H1 (cell line): ENCODE results near the gene EVI5. TPM values are rescaled to one million over a fixed set of nuclear protein-coding genes. Genes with fewer than 3 reads are reported as not detected.

Experiments
- CTCF ChIA-PET: fragments of 300-600 bp; sonication (Branson Sonifier 250); formaldehyde crosslinking; loops from one replicate; lab custom pipeline; 2021; ENCODE audit not compliant: partially characterized antibody; lab: Charles Lee
- POLR2A ChIA-PET: fragments of 300-600 bp; sonication (Branson Sonifier 250); formaldehyde crosslinking; loops from one replicate; lab custom pipeline; 2021; ENCODE audit warnings: inconsistent platforms; ENCODE audit not compliant: partially characterized antibody; lab: Charles Lee
- DNase-seq, 2 experiments: peaks; one replicate each; pipeline versions ENCODE4 v3.0.0 to v3.0.0-alpha.2; 2010 to 2022; ENCODE audit warnings: low spot score in 2 of 2, low read depth in 1 of 2, mixed read lengths in 1 of 2
- FAIRE-seq: peaks from 2 replicates; lab custom pipeline; 2011; peaks lifted over from hg19 to GRCh38; lab: Jason Lieb, UNC
- H2AFZ ChIP-seq: 2 replicates; pipeline ENCODE4 v1.8.1; 2012; ENCODE audit warnings: low read length, inconsistent platforms
- H2AK5ac ChIP-seq: 2 replicates; pipeline ENCODE4 v1.6.1; 2013; ENCODE audit warnings: low read depth, low read length
- H2BK120ac ChIP-seq: replicated peaks from 2 replicates; pipeline ENCODE3; 2013; ENCODE audit warnings: low read depth, low read length, inconsistent platforms
- H2BK12ac ChIP-seq: 2 replicates; pipeline ENCODE4 v1.6.1; 2013; ENCODE audit warnings: low read depth, low read length
- H2BK15ac ChIP-seq: 2 replicates; pipeline ENCODE4 v1.6.1; 2013; ENCODE audit warnings: low read length
- H2BK20ac ChIP-seq: 2 replicates; pipeline ENCODE4 v1.6.1; 2013; ENCODE audit warnings: low read length
- H2BK5ac ChIP-seq: 2 replicates; pipeline ENCODE4 v1.6.1; 2013; ENCODE audit warnings: low read depth, low read length
- H3K14ac ChIP-seq: 2 replicates; pipeline ENCODE4 v1.6.1; 2013; ENCODE audit warnings: inconsistent platforms; ENCODE audit not compliant: insufficient read length
- H3K18ac ChIP-seq: 2 replicates; pipeline ENCODE4 v1.6.1; 2013; ENCODE audit warnings: low read length; ENCODE audit errors: extremely low read depth
- H3K23ac ChIP-seq: 2 replicates; pipeline ENCODE4 v1.6.1; 2013; ENCODE audit warnings: inconsistent platforms; ENCODE audit not compliant: insufficient read length
- H3K23me2 ChIP-seq: 2 replicates; pipeline ENCODE4 v1.6.1; 2013; ENCODE audit warnings: low read depth, low read length
- H3K27ac ChIP-seq: 2 replicates; pipeline ENCODE4 v1.6.1; 2011; ENCODE audit warnings: low read depth, low read length, inconsistent platforms
- H3K27me3 ChIP-seq, 4 experiments: replicated peaks in 1 of 4; 1 replicate in 1 of 4; 2 replicates in 3 of 4; pipeline versions ENCODE4 v1.6.1 to v1.8.1; 2011 to 2013; ENCODE audit warnings: low read length in 3 of 4, mild to moderate bottlenecking in 3 of 4, inconsistent platforms in 2 of 4, mixed read lengths in 2 of 4, moderate library complexity in 1 of 4; ENCODE audit not compliant: control insufficient read depth in 3 of 4, insufficient read depth in 3 of 4; ENCODE audit errors: extremely low read depth in 1 of 4
- H3K36me3 ChIP-seq, 4 experiments: 2 replicates each; pipeline versions ENCODE4 v1.6.1 to v1.8.1; 2011 to 2013; ENCODE audit warnings: mild to moderate bottlenecking in 4 of 4, low read length in 3 of 4, moderate library complexity in 2 of 4, control low read depth in 1 of 4, inconsistent platforms in 1 of 4; ENCODE audit not compliant: insufficient read depth in 4 of 4, control insufficient read depth in 2 of 4
- H3K4ac ChIP-seq: replicated peaks from 2 replicates; pipeline ENCODE3; 2013; ENCODE audit warnings: low read length, low read depth, mixed read lengths, inconsistent platforms; ENCODE audit not compliant: insufficient read length
- H3K4me1 ChIP-seq, 4 experiments: replicated peaks in 1 of 4; 1 replicate in 1 of 4; 2 replicates in 3 of 4; pipeline versions ENCODE4 v1.6.1 to v1.8.1; 2011 to 2013; ENCODE audit warnings: low read length in 3 of 4, inconsistent platforms in 2 of 4, mixed read lengths in 1 of 4; ENCODE audit not compliant: insufficient read depth in 4 of 4, control insufficient read depth in 3 of 4
- H3K4me2 ChIP-seq, 2 experiments: 2 replicates each; pipeline versions ENCODE4 v1.6.1 to v1.8.1; 2011 to 2013; ENCODE audit warnings: low read depth in 2 of 2, low read length in 2 of 2, control low read depth in 1 of 2, inconsistent platforms in 1 of 2, mild to moderate bottlenecking in 1 of 2; ENCODE audit not compliant: insufficient read depth in 1 of 2
- H3K4me3 ChIP-seq, 4 experiments: fragments of 200-600, 300-600 bp in 1 of 4; sonication (generic), shearing (Covaris generic), sonication (Bioruptor Twin) in 1 of 4; 2 replicates each; pipeline versions ENCODE4 v1.5.1 to v1.8.1; 2011 to 2016; ENCODE audit warnings: low read length in 4 of 4, low read depth in 3 of 4, control low read depth in 2 of 4, inconsistent platforms in 2 of 4, mild to moderate bottlenecking in 2 of 4, mixed read lengths in 1 of 4, moderate library complexity in 1 of 4; ENCODE audit not compliant: insufficient read depth in 2 of 4; ENCODE audit errors: extremely low read depth in 1 of 4
- H3K56ac ChIP-seq: replicated peaks from 2 replicates; pipeline ENCODE3; 2013; ENCODE audit warnings: low read depth, mild to moderate bottlenecking, mixed read lengths, low read length, inconsistent platforms; ENCODE audit not compliant: insufficient read length
- H3K79me1 ChIP-seq: 2 replicates; pipeline ENCODE4 v1.6.1; 2013; ENCODE audit warnings: low read depth, low read length, control low read depth
- H3K79me2 ChIP-seq, 2 experiments: 2 replicates each; pipeline versions ENCODE4 v1.6.1 to v1.8.1; 2012 to 2013; ENCODE audit warnings: low read length in 2 of 2, mild to moderate bottlenecking in 2 of 2, inconsistent platforms in 1 of 2; ENCODE audit not compliant: insufficient read depth in 2 of 2, control insufficient read depth in 1 of 2
- H3K9ac ChIP-seq, 4 experiments: replicated peaks in 1 of 4; 1 replicate in 1 of 4; 2 replicates in 3 of 4; pipeline versions ENCODE4 v1.6.1 to v1.8.1; 2011 to 2013; ENCODE audit warnings: low read depth in 3 of 4, low read length in 3 of 4, control low read depth in 2 of 4, mild to moderate bottlenecking in 2 of 4, moderate library complexity in 2 of 4, inconsistent platforms in 1 of 4; ENCODE audit errors: extremely low read depth in 1 of 4
- H3K9me3 ChIP-seq, 2 experiments: 2 replicates each; pipeline versions ENCODE4 v1.6.1 to v1.8.1; 2012 to 2013; ENCODE audit warnings: mild to moderate bottlenecking in 2 of 2, moderate library complexity in 2 of 2, control low read depth in 1 of 2, inconsistent platforms in 1 of 2, low read depth in 1 of 2, low read length in 1 of 2, mixed read lengths in 1 of 2; ENCODE audit not compliant: insufficient read depth in 2 of 2
- H4K20me1 ChIP-seq, 2 experiments: replicated peaks in 1 of 2; 2 replicates each; pipeline versions ENCODE3 to v1.8.1; 2011 to 2013; ENCODE audit warnings: inconsistent platforms in 2 of 2, low read length in 2 of 2, mild to moderate bottlenecking in 1 of 2; ENCODE audit not compliant: insufficient read depth in 2 of 2, control insufficient read depth in 1 of 2
- H4K5ac ChIP-seq: 2 replicates; pipeline ENCODE4 v1.6.1; 2013; ENCODE audit warnings: low read length, low read depth, mixed read lengths, inconsistent platforms; ENCODE audit not compliant: insufficient read length
- H4K8ac ChIP-seq: 2 replicates; pipeline ENCODE4 v1.8.0; 2013; ENCODE audit warnings: mild to moderate bottlenecking, moderate library complexity, low read length, inconsistent platforms; ENCODE audit not compliant: insufficient read depth; ENCODE audit errors: extremely low read depth
- H4K91ac ChIP-seq: replicated peaks from 2 replicates; pipeline ENCODE3; 2013; ENCODE audit warnings: low read length, mixed read lengths, inconsistent platforms; ENCODE audit not compliant: insufficient read length
- POLR2AphosphoS5 ChIP-seq: IDR thresholded peaks from 2 replicates; pipeline ENCODE4 v1.6.1; 2011; ENCODE audit warnings: low read depth, low read length
- SUZ12 ChIP-seq: fragments of 200-600 bp; sonication (generic); IDR thresholded peaks from 2 replicates; pipeline ENCODE4 v1.6.1; 2012; ENCODE audit warnings: mild to moderate bottlenecking, inconsistent platforms, low read length, moderate library complexity, mixed read lengths
- TCF12 ChIP-seq: IDR thresholded peaks from 2 replicates; pipeline ENCODE4 v1.6.1; 2011; ENCODE audit warnings: low read depth, mild to moderate bottlenecking, low read length
- WGBS, 2 experiments: shearing (Covaris generic) in 1 of 2; methylation state at CpG; one replicate each; pipeline versions ENCODE4 v1.1.6 to v1.1.7; 2013 to 2015; ENCODE audit warnings: low lambda C conversion rate in 2 of 2, mixed read lengths in 2 of 2, inconsistent platforms in 1 of 2, low coverage in 1 of 2, missing lambda C conversion rate in 1 of 2; ENCODE audit not compliant: insufficient replicate concordance in 2 of 2, insufficient coverage in 1 of 2, insufficient read length in 1 of 2; ENCODE audit errors: extremely low coverage in 1 of 2, missing lambda C conversion rate in 1 of 2; 5-methylcytosine and 5-hydroxymethylcytosine counted together
- polyA plus RNA-seq, 7 experiments: library from polyadenylated mRNA; depleted of rRNA in 3 of 7; stranded (reverse) in 5 of 7; unstranded in 2 of 7; fragments of >200 nt in 5 of 7; fragments of 200-250 nt in 2 of 7; gene quantifications; 1 replicate in 5 of 7; 2 replicates in 1 of 7; 4 replicates in 1 of 7; pipeline versions ENCODE4 v1.2.1 to v1.2.3, GENCODE V29; 2011 to 2013; ENCODE audit warnings: missing spikeins in 2 of 7, mixed read lengths in 2 of 7
- total RNA-seq: library from RNA; stranded (reverse); fragmentation: NEBNext Ultra II Directional; extraction: Animal tissue kit (Norgen Biotek cat#: 25700); gene quantifications from 2 replicates; pipeline ENCODE4 v1.2.1, GENCODE V29; 2021
- TF ChIP-seq, protein P1 (sequence below): IDR thresholded peaks from 2 replicates; pipeline ENCODE4 v1.6.1; 2012; ENCODE audit warnings: inconsistent platforms
- TF ChIP-seq, protein P2 (sequence below): IDR thresholded peaks from 2 replicates; pipeline ENCODE4 v1.6.1; 2012; ENCODE audit warnings: inconsistent platforms

EVI5 gene
- total and polyA plus RNA-seq, 2 of the 8 experiments (the other 6 are each of a cell fraction or from before 2014, with no cell fraction given) = 1.7 to 13.7 TPM

DNA sequence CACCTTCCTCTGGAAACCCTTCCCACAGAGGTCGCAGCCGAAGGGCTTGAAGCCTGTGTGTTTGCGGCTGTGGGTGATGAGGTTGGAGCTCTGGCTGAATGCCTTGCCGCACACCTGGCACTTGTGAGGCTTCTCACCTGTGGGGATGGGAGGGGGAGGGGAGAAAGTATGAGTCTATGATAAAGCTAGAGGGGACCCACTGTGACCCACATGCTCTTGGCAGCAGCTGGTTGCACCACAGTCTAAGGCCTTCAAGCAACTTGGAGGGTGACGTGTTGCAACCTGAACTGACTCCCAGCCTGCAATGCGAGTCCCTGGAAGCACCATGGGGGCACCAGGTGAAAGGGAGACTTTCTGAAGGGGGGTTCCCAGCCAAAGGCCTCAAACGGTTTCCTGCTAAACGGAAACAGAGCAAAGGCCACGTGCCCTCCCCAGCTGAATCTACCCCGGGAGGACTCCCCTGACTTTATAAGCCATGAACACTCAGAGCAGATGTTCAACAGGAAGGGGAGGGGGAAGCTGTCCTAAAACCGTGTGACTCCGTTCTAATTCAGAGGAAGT, 308.8 kb downstream of the EVI5 start:
- peak overlapping the region; percentile 70 for H2AFZ ChIP-seq

More for the DNA sequence above, 308.8 kb downstream of the EVI5 start:
- FAIRE-seq (no peak), DNase-seq (peak in 1 of 2 experiments; percentile 49)
- peaks cover 2% of the 10 kb centered on the region; the same call in 1 of the 2 replicates for H3K23me2 ChIP-seq
- H3K9ac ChIP-seq = no peak overlapping the region
- H4K91ac ChIP-seq = no peak overlapping the region
- H2BK5ac ChIP-seq = 0 out of 2 replicates have a peak overlapping the region, but pooled peaks have one; percentile 18
- no peaks in the 10 kb centered on the region for H3K79me1 ChIP-seq
- H3K56ac ChIP-seq = no peak overlapping the region
- H2BK15ac ChIP-seq = no peak overlapping the region
- no peak overlapping the region for H3K14ac ChIP-seq
- no peak overlapping the region for H3K23ac ChIP-seq
- WGBS, 2 experiments = 61% methylated on average over 12 of the region's 12 CpGs; no CpG with 5 or more reads in 1 of the 2 experiments
- H2BK20ac ChIP-seq = peak overlapping the region; percentile 37; the same call in 1 of the 2 replicates
- CTCF ChIA-PET = interaction anchor here (0.9 to 1.9 kb wide), 2 partner anchors 9 to 13 kb away, joined by 3 to 5 read pairs; no protein-coding TSS in a partner anchor
- TF ChIP-seq POLR2AphosphoS5 = no peak
- TF ChIP-seq TCF12 = 0 out of 2 replicates have a peak, but pooled peaks have one; percentile 61
- TF ChIP-seq, protein P1, sequence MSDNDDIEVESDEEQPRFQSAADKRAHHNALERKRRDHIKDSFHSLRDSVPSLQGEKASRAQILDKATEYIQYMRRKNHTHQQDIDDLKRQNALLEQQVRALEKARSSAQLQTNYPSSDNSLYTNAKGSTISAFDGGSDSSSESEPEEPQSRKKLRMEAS = peak; percentile 60
- TF ChIP-seq, protein P2, sequence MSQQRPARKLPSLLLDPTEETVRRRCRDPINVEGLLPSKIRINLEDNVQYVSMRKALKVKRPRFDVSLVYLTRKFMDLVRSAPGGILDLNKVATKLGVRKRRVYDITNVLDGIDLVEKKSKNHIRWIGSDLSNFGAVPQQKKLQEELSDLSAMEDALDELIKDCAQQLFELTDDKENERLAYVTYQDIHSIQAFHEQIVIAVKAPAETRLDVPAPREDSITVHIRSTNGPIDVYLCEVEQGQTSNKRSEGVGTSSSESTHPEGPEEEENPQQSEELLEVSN = peak; percentile 79
- TF ChIP-seq SUZ12 = 0 out of 2 replicates have a peak, but pooled peaks have one; percentile 14
- no peak overlapping the region for H4K8ac ChIP-seq
- peak overlapping the region; percentile 77; the same call in 1 of the 2 replicates for H2BK12ac ChIP-seq
- peaks cover 27 to 53% (median 50%) of the 10 kb centered on the region in 4 experiments for H3K27me3 ChIP-seq
- peaks cover 0 to 4% of the 10 kb centered on the region in 2 experiments for H4K20me1 ChIP-seq
- POLR2A ChIA-PET = no interaction called here
- H3K4me3 ChIP-seq = no peak overlapping the region
- H3K4me1 ChIP-seq = peaks cover 0 to 17% (median 12%) of the 10 kb centered on the region in 4 experiments; a peak in 6 of 7 replicates
- no peaks in the 10 kb centered on the region for H3K79me2 ChIP-seq
- no peak overlapping the region for H2AK5ac ChIP-seq
- no peak overlapping the region for H4K5ac ChIP-seq
- H3K4ac ChIP-seq = no peak overlapping the region
- no peak overlapping the region; the same call in 1 of the 2 replicates for H3K18ac ChIP-seq
- H3K9me3 ChIP-seq = peaks cover 0 to 7% of the 10 kb centered on the region in 2 experiments; a peak in 1 of 4 replicates
- no peak overlapping the region for H2BK120ac ChIP-seq
- no peak overlapping the region for H3K4me2 ChIP-seq
- H3K27ac ChIP-seq = no peak overlapping the region
- peaks cover 0 to 6% (median 0%) of the 10 kb centered on the region in 4 experiments; a peak in 1 of 8 replicates for H3K36me3 ChIP-seq
